IPS-NIHi11 (cell line): ENCODE data around the gene NACC1.
A peak's percentile ranks its signal among the peaks of the same experiment; 100 is the strongest.

Source experiments
- DNase-seq: peaks from one replicate; pipeline ENCODE4 v3.0.0; 2012; ENCODE audit warnings: mixed read lengths, low spot score

Gene NACC1

GRCh38 chr19:13087795-13088537 is 30.1 kb upstream of the NACC1 start:
- DNase-seq = no peak

- peak; percentile 76 for DNase-seq
Observed at GRCh38 chr19:13089139-13089856, 28.8 kb upstream of the NACC1 start.

GRCh38 chr19:13089857-13090507 is 28.1 kb upstream of the NACC1 start:
- no peak for DNase-seq

- no peak for DNase-seq
Observed at GRCh38 chr19:13090511-13091231, 27.4 kb upstream of the NACC1 start.

GRCh38 chr19:13091400-13092157 is 26.5 kb upstream of the NACC1 start:
- DNase-seq = peak; percentile 61

- no peak for DNase-seq
Observed at GRCh38 chr19:13092158-13092543, 25.9 kb upstream of the NACC1 start.

- DNase-seq = no peak
Observed at GRCh38 chr19:13092606-13093235, 25.3 kb upstream of the NACC1 start.

GRCh38 chr19:13093407-13094105 is 24.5 kb upstream of the NACC1 start:
- peak; percentile 87 for DNase-seq

- DNase-seq = no peak
Observed at GRCh38 chr19:13094106-13094504, 24.0 kb upstream of the NACC1 start.

- DNase-seq = peak; percentile 63
Observed at GRCh38 chr19:13094771-13095392, 23.2 kb upstream of the NACC1 start.

- DNase-seq = peak; percentile 54
Observed at GRCh38 chr19:13095393-13095784, 22.7 kb upstream of the NACC1 start.

GRCh38 chr19:13095934-13096927 is 21.8 kb upstream of the NACC1 start:
- DNase-seq = peak; percentile 77

GRCh38 chr19:13097033-13097462 is 21.0 kb upstream of the NACC1 start:
- DNase-seq = no peak

GRCh38 chr19:13097463-13098258 is 20.4 kb upstream of the NACC1 start:
- no peak for DNase-seq

- no peak for DNase-seq
Observed at GRCh38 chr19:13098277-13099072, 19.6 kb upstream of the NACC1 start.

- no peak for DNase-seq
Observed at GRCh38 chr19:13099073-13099999, 18.7 kb upstream of the NACC1 start.
